ENCODE data around the gene CPT1B.
"Not testable (repeated sequence)": the region's sequence is repeated elsewhere in the genome, so short reads cannot be mapped to it uniquely, and the experiment has no call there.

CPT1B gene

GRCh38 chr22:50527921-50528681 lies 50.1 kb downstream of the CPT1B start:
- no peak for DNase-seq (ENCODE audit: low read depth)

- no peak for DNase-seq (ENCODE audit: low read depth)
Observed at GRCh38 chr22:50526834-50527801, 51.1 kb downstream of the CPT1B start.

GRCh38 chr22:50526108-50526833 lies 52.0 kb downstream of the CPT1B start:
- DNase-seq (ENCODE audit: low read depth), result peak; percentile 80

- no peak for DNase-seq (ENCODE audit: low read depth)
Observed at GRCh38 chr22:50525858-50526107, 52.4 kb downstream of the CPT1B start.

GRCh38 chr22:50525104-50525857 lies 52.9 kb downstream of the CPT1B start, which contains the start of gene SCO2:
TSS of gene SCO2 (minus strand) at chr22:50525598. CDS start at chr22:50524411, 1,187 bp downstream.
- peak; percentile 93 for DNase-seq (ENCODE audit: low read depth)

GRCh38 chr22:50524676-50525103 lies 53.5 kb downstream of the CPT1B start:
- DNase-seq (ENCODE audit: low read depth), result no peak

GRCh38 chr22:50523806-50524675 lies 54.2 kb downstream of the CPT1B start:
- no peak for DNase-seq (ENCODE audit: low read depth)

- DNase-seq (ENCODE audit: low read depth), result no peak
Observed at GRCh38 chr22:50523458-50523805, 54.8 kb downstream of the CPT1B start.

GRCh38 chr22:50522806-50523438 lies 55.3 kb downstream of the CPT1B start:
- DNase-seq (ENCODE audit: low read depth), result no peak

- DNase-seq (ENCODE audit: low read depth), result no peak
Observed at GRCh38 chr22:50522208-50522805, 55.9 kb downstream of the CPT1B start.

GRCh38 chr22:50521710-50522109 lies 56.5 kb downstream of the CPT1B start:
- DNase-seq (ENCODE audit: low read depth), result no peak

- DNase-seq (ENCODE audit: low read depth), result no peak
Observed at GRCh38 chr22:50520826-50521453, 57.3 kb downstream of the CPT1B start.

GRCh38 chr22:50520184-50520583 lies 58.0 kb downstream of the CPT1B start:
- not testable (repeated sequence) for DNase-seq (ENCODE audit: low read depth)

- no peak for DNase-seq (ENCODE audit: low read depth)
Observed at GRCh38 chr22:50519151-50519550, 59.1 kb downstream of the CPT1B start.

Measured in T-helper 22 cell (primary cell).